GM18873 (cell line): Measurements from ENCODE around the gene GLCE.

Experiments
- ATAC-seq: cut with Tn5 transposase; IDR thresholded peaks from one replicate; pipeline ENCODE4 v1.9.1; 2021; ENCODE audit warnings: mild to moderate bottlenecking, moderate library complexity, moderate number of reproducible peaks; ENCODE audit not compliant: unreplicated experiment, low FRiP score

The GLCE gene

GRCh38 chr15:69194025-69194827 is 33.8 kb downstream of the GLCE start:
- ATAC-seq, result no peak

GRCh38 chr15:69194854-69195253 is 34.4 kb downstream of the GLCE start:
- no peak for ATAC-seq

DNA sequence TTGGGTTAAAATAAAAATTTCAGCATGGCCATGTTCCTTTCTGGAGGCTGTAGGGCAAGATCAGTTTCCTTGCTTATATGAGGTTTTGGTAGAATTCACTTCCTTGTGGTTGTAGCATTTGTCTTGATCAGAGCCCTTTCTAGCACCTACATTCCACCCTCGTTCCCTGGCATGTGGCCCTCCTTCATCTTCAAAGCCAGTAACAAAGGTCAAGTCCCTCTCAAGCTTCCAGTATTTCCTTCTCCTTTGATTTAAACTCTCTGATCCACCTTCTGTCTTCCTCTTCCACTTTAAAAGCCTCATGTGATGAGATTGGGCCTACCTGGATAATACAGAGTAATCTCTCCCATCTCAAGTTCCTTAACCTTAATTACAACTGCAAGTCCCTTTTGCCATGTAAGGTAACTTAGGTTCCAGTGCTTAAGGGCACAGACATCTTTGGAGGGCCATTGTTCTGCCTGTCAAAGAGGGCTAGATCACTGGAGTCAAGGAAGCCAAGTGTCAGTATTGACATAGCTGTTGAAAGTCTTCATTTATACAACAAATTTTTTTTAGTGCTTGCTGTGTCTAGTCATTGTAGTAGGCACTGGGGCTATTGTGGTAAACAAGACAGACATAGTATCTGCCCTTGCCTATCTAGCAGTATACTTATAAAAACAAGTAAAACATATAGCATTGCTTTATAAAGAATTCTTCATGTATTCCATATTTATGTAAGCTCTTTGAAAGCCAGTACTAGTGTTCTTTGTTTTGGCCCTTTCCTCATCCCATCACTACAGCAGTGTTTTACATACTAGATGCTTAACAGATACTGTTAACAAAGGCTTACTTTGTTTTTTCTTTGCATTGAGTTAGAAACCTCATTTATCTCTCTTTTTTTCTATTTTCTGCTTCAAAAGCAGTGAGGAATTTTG is 40.7 kb downstream of the GLCE start:
- no peak for ATAC-seq

GRCh38 chr15:69206079-69206478 is 45.6 kb downstream of the GLCE start:
- ATAC-seq, result no peak

DNA sequence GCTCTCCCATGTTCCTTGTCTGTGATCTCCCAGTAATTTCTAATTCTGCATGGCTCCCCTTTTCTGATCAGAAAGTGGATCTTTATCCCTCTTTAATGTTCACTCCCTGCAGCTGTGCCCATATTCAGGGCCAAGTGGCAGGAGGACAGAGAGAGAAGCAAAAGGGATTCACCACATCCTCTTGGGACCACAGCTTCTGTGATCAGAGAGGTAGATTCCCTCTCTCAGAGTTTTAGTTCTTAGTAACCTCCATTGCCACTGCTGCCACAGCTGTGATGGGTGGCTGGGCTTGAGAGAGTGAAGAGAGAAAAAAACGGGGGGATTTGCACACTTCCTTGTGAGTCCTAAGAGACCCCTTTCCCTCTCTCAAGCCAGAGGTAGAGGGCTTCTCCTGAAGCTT is 49.2 kb downstream of the GLCE start:
- ATAC-seq, result no peak

DNA sequence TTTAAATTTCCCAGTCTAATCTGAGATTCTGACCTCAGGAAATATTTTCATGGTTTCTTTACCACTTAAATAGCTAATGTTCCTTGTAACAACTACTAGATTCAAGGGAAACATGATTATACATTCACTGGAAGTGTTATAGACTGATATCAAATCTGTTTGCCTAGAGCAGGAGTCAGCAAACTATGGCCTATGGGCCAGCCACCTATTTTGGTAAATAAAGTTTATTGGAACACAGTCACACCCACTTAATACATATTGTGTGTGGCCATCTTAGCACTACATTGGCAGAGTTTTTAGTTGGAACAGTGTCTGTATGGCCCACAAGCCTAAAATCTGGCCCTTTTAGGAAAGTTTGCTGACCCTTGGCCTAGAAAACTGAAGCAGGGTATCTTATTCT is 50.1 kb downstream of the GLCE start:
- no peak for ATAC-seq

- no peak for ATAC-seq
These were observed 53.4 kb downstream of the GLCE start for GRCh38 chr15:69213786-69214185.

- ATAC-seq, result no peak
These were observed 55.0 kb downstream of the GLCE start for GRCh38 chr15:69215314-69216035.

DNA sequence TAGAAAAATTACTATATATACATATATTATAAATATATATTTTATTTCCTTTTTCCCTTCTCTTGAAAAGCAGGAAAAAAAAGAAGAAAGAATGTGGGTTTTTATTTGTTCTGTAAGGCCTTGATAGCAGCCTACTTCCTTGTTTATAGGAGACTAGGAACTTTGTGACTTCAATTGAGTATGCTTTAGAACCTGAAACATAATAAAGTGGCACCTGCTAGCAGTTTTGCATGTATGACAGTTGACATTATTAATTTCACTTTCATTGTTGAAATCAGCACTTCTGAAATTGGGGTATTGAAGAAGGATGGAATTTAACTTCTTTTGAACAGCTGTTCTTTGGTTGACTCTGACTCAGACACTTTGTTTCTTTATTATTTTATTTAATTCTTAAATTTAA is 56.9 kb downstream of the GLCE start:
- ATAC-seq, result no peak

DNA sequence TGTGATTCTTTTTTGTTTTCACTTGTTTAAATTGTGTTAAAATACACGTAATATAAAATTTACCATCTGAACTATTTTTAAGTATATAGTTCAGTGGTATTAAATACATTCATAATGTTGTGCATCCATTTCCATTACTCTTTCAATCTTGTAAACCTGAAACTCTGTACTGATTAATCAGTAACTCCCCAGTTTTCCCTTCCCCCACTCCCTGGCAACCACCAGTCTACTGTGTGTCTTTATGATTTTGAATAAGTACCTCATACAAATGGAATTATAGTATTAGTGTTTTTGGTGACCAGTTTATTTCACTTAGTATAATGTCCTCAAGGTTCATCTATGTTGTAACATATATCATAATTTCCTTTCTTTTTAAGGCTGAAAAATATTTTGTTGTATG is 59.3 kb downstream of the GLCE start:
- ATAC-seq, result no peak

DNA sequence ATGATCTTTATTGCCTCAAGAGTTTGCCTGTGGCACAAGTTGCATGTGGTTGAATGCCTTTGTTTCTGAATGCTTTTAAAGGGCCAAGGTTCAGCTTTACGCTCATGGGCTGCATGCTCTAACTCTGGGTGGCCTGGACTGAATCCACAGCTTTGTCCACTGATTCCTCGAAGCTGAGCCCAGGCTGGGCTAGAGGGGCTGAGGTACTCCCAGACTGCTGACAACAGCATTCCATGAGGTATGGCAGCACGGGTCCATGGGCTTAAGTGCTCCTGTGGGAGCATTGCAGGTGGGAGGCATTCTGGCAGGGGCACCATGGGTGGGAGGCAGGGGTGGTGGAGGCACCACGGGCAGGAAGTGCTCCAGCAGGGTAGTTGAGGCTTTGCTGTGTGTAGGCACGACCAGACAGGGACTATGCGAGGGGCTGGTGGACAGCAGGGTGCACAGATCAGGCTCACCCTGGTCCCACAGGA is 61.6 kb downstream of the GLCE start:
- no peak for ATAC-seq

DNA sequence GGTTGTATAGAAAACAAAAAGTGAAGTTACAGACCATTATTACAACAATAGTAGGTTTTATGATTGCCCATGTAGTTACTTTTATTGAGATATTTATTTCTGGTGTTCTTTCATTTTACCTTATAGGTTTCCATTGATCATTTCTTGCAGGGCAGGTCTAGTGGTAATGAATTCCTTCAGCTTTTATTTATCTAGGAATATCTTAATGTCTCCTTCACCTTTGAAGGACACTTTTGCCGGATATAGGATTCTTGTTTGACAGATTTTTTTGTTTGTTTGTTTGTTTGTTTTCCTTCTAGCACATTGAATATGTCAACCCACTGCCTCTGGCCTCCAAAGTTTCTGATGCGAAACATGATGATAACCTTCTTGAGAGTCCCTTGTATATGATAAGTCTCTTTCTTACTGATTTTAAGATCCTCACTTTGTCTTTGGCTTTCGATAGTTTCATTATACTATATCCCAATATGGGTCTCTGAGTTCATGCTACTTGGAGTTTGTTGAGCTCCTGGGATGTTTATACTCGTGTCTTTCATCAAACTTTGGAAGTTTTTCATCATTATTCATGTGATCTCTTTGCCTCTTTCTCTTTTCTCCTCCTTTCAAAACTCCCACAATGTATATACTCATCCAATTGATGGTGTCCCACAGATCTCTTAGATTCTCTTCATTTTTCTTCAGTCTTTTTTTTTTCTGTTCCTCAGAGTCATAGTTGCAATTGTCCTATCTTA is 62.8 kb downstream of the GLCE start:
- ATAC-seq, result no peak

- no peak for ATAC-seq
These were observed 63.9 kb downstream of the GLCE start for GRCh38 chr15:69224383-69224782.

- ATAC-seq, result no peak
These were observed 65.1 kb downstream of the GLCE start for GRCh38 chr15:69225355-69226022.

DNA sequence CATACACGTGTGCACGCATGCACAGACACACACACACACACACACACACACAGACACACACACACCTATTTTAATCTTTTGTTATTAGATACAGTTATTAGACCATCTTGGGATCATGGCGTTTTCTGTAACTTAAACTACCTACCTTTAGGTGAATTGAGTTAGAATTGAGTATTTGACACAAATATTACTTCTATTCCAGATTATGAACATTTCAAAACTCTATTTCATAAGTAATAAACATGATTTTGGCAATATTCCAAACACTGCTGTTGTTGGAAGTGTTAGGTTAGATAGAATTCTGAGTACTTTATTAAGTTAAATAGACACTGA is 65.6 kb downstream of the GLCE start:
- no peak for ATAC-seq

DNA sequence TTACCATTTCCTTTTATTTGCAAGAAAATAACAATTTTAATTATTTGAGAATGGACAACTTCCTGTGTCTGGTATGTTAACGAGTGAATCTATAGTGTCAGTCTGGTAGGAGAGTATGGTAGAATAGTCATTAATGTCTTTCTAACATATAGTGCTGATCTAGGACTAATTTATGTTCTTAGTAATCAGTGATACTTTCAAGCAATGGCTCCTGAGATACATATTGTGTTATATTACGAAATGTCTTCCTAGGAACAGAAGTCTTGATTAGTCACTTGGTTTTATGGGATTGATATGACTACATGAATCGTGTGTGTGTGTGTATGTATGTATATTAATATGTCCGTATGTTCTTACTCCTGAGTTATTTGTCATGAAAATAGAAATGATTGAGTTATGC is 71.7 kb downstream of the GLCE start:
- no peak for ATAC-seq

DNA sequence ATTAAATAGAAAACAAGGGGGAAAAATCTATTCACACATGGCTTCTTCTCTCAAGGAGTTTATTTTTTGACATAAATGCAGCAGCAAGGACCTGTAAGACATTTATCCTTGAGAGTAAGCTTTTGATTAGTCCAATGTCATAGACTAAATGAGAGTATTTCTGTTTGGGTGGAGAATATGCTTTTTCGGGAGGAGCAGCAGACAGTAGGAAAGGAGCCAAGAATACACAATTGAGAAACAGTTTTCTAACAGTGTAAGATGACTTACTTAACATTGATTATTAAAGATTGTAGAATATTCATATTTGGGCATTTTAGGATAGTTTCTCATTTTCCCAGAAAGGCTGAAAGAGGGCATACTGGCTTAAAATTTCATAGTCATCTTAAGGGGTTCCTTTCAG is 72.3 kb downstream of the GLCE start:
- ATAC-seq, result no peak

GRCh38 chr15:69234676-69235075 is 74.2 kb downstream of the GLCE start:
- ATAC-seq, result no peak

GRCh38 chr15:69236505-69236904 is 76.1 kb downstream of the GLCE start:
- ATAC-seq, result no peak

GRCh38 chr15:69237718-69238117 is 77.3 kb downstream of the GLCE start:
- ATAC-seq, result no peak
